GM19240 (cell line): ENCODE data around the gene CD3E.

Source experiments
- DNase-seq: peaks from one replicate; pipeline ENCODE4 v3.0.0; 2011; ENCODE audit warnings: low spot score; ENCODE audit not compliant: insufficient read length

Gene CD3E

GRCh38 chr11:118304568-118305248 lies at the start of gene CD3E:
TSS of gene CD3E (plus strand) at chr11:118304730. CDS start at chr11:118304953, 223 bp downstream.
- DNase-seq: no peak

GRCh38 chr11:118258410-118258809 lies 46.1 kb upstream of the CD3E start:
- DNase-seq: no peak

- no peak for DNase-seq
These were observed 45.4 kb upstream of the CD3E start for GRCh38 chr11:118259138-118259537.

GRCh38 chr11:118260353-118260752 lies 44.2 kb upstream of the CD3E start:
- no peak for DNase-seq

GRCh38 chr11:118263112-118263511 lies 41.4 kb upstream of the CD3E start:
- DNase-seq: no peak

- DNase-seq: no peak
These were observed 40.6 kb upstream of the CD3E start, which contains the start of gene MPZL2 for GRCh38 chr11:118263695-118264568. TSS of gene MPZL2 (minus strand) at chr11:118264297. CDS start at chr11:118264153, 144 bp downstream.

GRCh38 chr11:118264569-118265465 lies 39.7 kb upstream of the CD3E start:
- DNase-seq: no peak

- no peak for DNase-seq
These were observed 38.6 kb upstream of the CD3E start for GRCh38 chr11:118265954-118266353.

GRCh38 chr11:118267486-118267885 lies 37.0 kb upstream of the CD3E start:
- no peak for DNase-seq

GRCh38 chr11:118272001-118272400 lies 32.5 kb upstream of the CD3E start:
- DNase-seq: no peak

- no peak for DNase-seq
These were observed 30.3 kb upstream of the CD3E start for GRCh38 chr11:118274186-118274585.

- DNase-seq: no peak
These were observed 29.4 kb upstream of the CD3E start for GRCh38 chr11:118275176-118275575.

- no peak for DNase-seq
These were observed 28.1 kb upstream of the CD3E start for GRCh38 chr11:118276422-118276821.

- DNase-seq: no peak
These were observed 27.2 kb upstream of the CD3E start for GRCh38 chr11:118277312-118277711.

- no peak for DNase-seq
These were observed 23.2 kb upstream of the CD3E start for GRCh38 chr11:118281284-118281683.

- no peak for DNase-seq
These were observed 21.9 kb upstream of the CD3E start for GRCh38 chr11:118282606-118283005.

GRCh38 chr11:118283037-118283636 lies 21.4 kb upstream of the CD3E start:
- no peak for DNase-seq

- no peak for DNase-seq
These were observed 20.7 kb upstream of the CD3E start for GRCh38 chr11:118283756-118284350.

- DNase-seq: no peak
These were observed 18.0 kb upstream of the CD3E start for GRCh38 chr11:118286545-118286944.

- DNase-seq: no peak
These were observed 17.5 kb upstream of the CD3E start for GRCh38 chr11:118287006-118287405.

GRCh38 chr11:118289401-118289800 lies 15.1 kb upstream of the CD3E start:
- DNase-seq: no peak
